HG03135 (cell line): Measurements from ENCODE around the gene PLXNB1.

Experiments
- ATAC-seq: cut with Tn5 transposase; IDR thresholded peaks from one replicate; pipeline ENCODE4 v1.9.1; 2021; ENCODE audit warnings: mild to moderate bottlenecking, moderate library complexity; ENCODE audit not compliant: unreplicated experiment

Gene PLXNB1

GRCh38 chr3:48418651-48419050 lies 11.2 kb downstream of the PLXNB1 start:
- no peak for ATAC-seq

GRCh38 chr3:48418140-48418539 lies 11.7 kb downstream of the PLXNB1 start:
- no peak for ATAC-seq

GRCh38 chr3:48417529-48418108 lies 12.3 kb downstream of the PLXNB1 start:
- ATAC-seq = no peak

GRCh38 chr3:48416546-48416945 lies 13.3 kb downstream of the PLXNB1 start:
- ATAC-seq = no peak

GRCh38 chr3:48416091-48416505 lies 13.8 kb downstream of the PLXNB1 start:
- no peak for ATAC-seq

GRCh38 chr3:48415251-48415953 lies 14.5 kb downstream of the PLXNB1 start:
- ATAC-seq = no peak

- no peak for ATAC-seq
Measured at GRCh38 chr3:48414376-48415250, 15.3 kb downstream of the PLXNB1 start.

- ATAC-seq = no peak
Measured at GRCh38 chr3:48413611-48414010, 16.3 kb downstream of the PLXNB1 start.

- no peak for ATAC-seq
Measured at GRCh38 chr3:48413086-48413485, 16.8 kb downstream of the PLXNB1 start.

GRCh38 chr3:48412375-48413001 lies 17.4 kb downstream of the PLXNB1 start:
- no peak for ATAC-seq

- ATAC-seq = no peak
Measured at GRCh38 chr3:48411606-48412374, 18.1 kb downstream of the PLXNB1 start.

GRCh38 chr3:48411041-48411588 lies 18.8 kb downstream of the PLXNB1 start:
- ATAC-seq = no peak

- no peak for ATAC-seq
Measured at GRCh38 chr3:48410205-48411040, 19.5 kb downstream of the PLXNB1 start.

GRCh38 chr3:48409291-48410201 lies 20.3 kb downstream of the PLXNB1 start:
- no peak for ATAC-seq

- no peak for ATAC-seq
Measured at GRCh38 chr3:48408823-48409281, 21.0 kb downstream of the PLXNB1 start.

- ATAC-seq = no peak
Measured at GRCh38 chr3:48407542-48408099, 22.3 kb downstream of the PLXNB1 start.

- no peak for ATAC-seq
Measured at GRCh38 chr3:48406443-48407431, 23.1 kb downstream of the PLXNB1 start.
